NOMO-1 (cell line): ENCODE data around the gene MESD.
A peak's percentile ranks its signal among the peaks of the same experiment; 100 is the strongest.

ENCODE experiments used
- DNase-seq, 2 experiments: peaks; one replicate each; lab custom pipeline; 2025; ENCODE audit not compliant: unreplicated experiment in 2 of 2; lab: John Stamatoyannopoulos, UW

MESD gene

GRCh38 chr15:80992006-80992405 is 2.4 kb upstream of the MESD start:
- peak in 1 of 2 experiments; percentile 55 for DNase-seq

- peak; percentile 26 to 40 for DNase-seq
These were observed 1.8 kb upstream of the MESD start for GRCh38 chr15:80991421-80991820.

- DNase-seq: no peak
These were observed 1.3 kb upstream of the MESD start for GRCh38 chr15:80990955-80991354.

GRCh38 chr15:80989081-80989517 is 520 bp downstream of the MESD start:
- no peak for DNase-seq

- no peak for DNase-seq
These were observed 1.3 kb downstream of the MESD start for GRCh38 chr15:80988148-80988796.

GRCh38 chr15:80986487-80986886 is 3.1 kb downstream of the MESD start:
- no peak for DNase-seq

- DNase-seq: no peak
These were observed 3.6 kb downstream of the MESD start for GRCh38 chr15:80985981-80986380.

GRCh38 chr15:80984856-80985255 is 4.8 kb downstream of the MESD start:
- peak; percentile 88 to 91 for DNase-seq

GRCh38 chr15:80982839-80983238 is 6.8 kb downstream of the MESD start:
- DNase-seq: no peak

- DNase-seq: peak in 1 of 2 experiments; percentile 23
These were observed 7.4 kb downstream of the MESD start for GRCh38 chr15:80982205-80982604.

GRCh38 chr15:80979538-80980200 is 9.9 kb downstream of the MESD start:
- no peak for DNase-seq

- no peak for DNase-seq
These were observed 10.8 kb downstream of the MESD start for GRCh38 chr15:80978685-80979329.

GRCh38 chr15:80977627-80978036 is 12.0 kb downstream of the MESD start:
- peak; percentile 38 to 70 for DNase-seq

- no peak for DNase-seq
These were observed 12.8 kb downstream of the MESD start for GRCh38 chr15:80976851-80977250.

- no peak for DNase-seq
These were observed 14.7 kb downstream of the MESD start for GRCh38 chr15:80974914-80975313.

- DNase-seq: no peak
These were observed 17.3 kb downstream of the MESD start for GRCh38 chr15:80972276-80972675.

- DNase-seq: no peak
These were observed 18.5 kb downstream of the MESD start for GRCh38 chr15:80971143-80971542.

- DNase-seq: no peak
These were observed 19.0 kb downstream of the MESD start for GRCh38 chr15:80970658-80971057.

GRCh38 chr15:80970018-80970657 is 19.5 kb downstream of the MESD start:
- DNase-seq: peak; percentile 49 to 71

GRCh38 chr15:80969316-80969715 is 20.3 kb downstream of the MESD start:
- DNase-seq: no peak

GRCh38 chr15:80967991-80968510 is 21.6 kb downstream of the MESD start:
- DNase-seq: no peak
